ENCODE measurements around the gene LTBP4.
"Not testable (repeated sequence)": the region's sequence is repeated elsewhere in the genome, so short reads cannot be mapped to it uniquely, and the experiment has no call there.

LTBP4 gene, protein sequence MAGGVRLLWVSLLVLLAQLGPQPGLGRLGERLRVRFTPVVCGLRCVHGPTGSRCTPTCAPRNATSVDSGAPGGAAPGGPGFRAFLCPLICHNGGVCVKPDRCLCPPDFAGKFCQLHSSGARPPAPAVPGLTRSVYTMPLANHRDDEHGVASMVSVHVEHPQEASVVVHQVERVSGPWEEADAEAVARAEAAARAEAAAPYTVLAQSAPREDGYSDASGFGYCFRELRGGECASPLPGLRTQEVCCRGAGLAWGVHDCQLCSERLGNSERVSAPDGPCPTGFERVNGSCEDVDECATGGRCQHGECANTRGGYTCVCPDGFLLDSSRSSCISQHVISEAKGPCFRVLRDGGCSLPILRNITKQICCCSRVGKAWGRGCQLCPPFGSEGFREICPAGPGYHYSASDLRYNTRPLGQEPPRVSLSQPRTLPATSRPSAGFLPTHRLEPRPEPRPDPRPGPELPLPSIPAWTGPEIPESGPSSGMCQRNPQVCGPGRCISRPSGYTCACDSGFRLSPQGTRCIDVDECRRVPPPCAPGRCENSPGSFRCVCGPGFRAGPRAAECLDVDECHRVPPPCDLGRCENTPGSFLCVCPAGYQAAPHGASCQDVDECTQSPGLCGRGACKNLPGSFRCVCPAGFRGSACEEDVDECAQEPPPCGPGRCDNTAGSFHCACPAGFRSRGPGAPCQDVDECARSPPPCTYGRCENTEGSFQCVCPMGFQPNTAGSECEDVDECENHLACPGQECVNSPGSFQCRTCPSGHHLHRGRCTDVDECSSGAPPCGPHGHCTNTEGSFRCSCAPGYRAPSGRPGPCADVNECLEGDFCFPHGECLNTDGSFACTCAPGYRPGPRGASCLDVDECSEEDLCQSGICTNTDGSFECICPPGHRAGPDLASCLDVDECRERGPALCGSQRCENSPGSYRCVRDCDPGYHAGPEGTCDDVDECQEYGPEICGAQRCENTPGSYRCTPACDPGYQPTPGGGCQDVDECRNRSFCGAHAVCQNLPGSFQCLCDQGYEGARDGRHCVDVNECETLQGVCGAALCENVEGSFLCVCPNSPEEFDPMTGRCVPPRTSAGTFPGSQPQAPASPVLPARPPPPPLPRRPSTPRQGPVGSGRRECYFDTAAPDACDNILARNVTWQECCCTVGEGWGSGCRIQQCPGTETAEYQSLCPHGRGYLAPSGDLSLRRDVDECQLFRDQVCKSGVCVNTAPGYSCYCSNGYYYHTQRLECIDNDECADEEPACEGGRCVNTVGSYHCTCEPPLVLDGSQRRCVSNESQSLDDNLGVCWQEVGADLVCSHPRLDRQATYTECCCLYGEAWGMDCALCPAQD (N-terminal part only)

DNA sequence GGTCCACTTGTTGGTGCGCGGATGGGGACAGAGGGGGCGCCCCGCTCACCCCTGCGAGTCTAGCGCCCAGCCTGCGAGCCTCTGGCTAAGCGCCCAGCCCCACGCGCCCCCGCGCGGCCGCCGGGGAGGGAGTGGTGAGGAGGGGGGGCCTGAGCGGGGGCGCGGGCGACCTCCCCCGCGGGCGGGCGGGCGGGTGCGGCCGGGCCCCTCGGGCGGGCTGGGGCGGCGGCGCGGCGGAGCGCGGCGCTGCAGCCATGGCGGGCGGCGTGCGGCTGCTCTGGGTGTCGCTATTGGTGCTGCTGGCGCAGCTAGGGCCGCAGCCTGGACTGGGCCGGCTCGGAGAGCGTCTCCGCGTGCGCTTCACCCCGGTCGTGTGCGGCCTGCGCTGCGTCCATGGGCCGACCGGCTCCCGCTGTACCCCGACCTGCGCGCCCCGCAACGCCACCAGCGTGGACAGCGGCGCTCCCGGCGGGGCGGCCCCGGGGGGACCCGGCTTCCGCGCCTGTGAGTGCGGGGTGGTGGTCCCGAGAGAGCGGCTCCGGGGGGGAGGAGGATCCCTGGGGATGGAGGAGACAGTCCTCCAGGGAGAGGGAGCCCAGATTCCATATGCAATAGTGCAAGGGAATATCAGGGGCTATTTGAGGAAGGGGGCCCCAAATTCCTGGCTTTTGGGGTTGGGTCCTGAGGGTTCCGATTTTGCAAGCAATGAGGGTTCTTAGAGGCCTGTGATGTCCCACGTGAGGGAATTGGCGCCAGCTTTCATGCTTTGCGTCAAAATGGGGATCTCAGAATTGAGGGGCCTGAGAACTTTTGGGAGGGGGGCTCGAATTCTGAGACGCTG is at the start of gene LTBP4:
TSS of gene LTBP4 (plus strand) at position 236 of the 841 bp plus-strand sequence. CDS start at position 255, 19 bp downstream.
- DNase-seq: no peak

DNA sequence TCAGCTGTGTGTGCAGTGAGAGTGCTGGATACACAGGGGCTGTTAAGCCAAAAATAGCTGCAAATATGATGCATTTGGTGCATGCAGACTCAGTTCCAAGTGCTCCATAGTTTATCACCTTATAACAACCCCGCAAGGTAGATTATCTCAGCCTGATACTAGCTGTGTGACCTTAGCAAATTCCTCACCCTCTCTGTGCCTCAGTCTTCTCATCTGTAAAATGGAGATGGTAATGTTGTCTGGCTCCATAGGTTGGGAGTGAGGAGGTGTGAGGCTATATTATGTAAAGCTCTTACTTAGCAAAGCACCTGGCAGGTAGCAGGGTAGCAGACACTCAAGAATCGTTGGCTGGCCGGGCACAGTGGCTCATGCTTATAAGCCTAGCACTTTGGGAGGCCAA is 48.3 kb upstream of the LTBP4 start:
- DNase-seq: no peak

DNA sequence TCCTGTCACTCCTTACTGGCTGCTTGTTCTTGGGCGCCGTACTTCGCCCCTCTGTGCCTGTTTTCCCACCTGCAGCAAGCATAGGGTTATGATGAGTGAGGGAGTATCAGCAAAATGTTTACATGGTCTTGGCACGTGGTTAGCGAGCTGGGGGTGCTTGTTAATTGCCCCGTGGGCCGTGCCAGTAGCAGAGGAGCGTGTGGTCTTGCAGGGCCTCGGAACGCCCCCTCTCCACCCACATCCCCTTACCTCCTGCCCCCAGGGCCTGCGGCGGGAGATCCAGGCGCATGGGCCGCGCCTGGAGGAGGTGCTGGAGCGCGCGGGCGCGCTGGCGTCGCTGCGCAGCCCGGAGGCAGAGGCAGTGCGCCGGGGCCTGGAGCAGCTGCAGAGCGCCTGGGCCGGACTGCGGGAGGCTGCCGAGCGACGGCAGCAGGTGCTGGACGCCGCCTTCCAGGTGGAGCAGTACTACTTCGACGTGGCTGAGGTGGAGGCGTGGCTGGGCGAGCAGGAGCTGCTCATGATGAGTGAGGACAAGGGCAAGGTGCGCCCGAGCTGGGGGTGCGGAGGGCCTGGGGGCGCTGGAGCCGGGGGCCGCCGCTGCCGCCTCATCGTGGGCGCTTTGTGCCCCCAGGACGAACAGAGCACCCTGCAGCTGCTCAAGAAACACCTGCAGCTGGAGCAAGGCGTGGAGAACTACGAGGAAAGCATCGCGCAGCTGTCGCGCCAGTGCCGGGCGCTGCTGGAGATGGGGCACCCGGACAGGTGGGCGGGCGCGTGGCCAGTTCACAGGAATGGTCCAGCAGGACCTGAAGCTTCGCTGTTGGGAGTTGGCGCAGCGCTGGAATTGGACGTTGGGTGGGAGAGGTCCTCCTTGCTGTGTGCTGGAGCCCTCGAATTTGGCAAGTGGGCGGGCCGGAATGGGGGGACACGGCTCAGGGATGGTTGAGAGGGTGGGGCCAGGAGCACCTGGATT is 47.0 kb upstream of the LTBP4 start:
- DNase-seq: no peak

DNA sequence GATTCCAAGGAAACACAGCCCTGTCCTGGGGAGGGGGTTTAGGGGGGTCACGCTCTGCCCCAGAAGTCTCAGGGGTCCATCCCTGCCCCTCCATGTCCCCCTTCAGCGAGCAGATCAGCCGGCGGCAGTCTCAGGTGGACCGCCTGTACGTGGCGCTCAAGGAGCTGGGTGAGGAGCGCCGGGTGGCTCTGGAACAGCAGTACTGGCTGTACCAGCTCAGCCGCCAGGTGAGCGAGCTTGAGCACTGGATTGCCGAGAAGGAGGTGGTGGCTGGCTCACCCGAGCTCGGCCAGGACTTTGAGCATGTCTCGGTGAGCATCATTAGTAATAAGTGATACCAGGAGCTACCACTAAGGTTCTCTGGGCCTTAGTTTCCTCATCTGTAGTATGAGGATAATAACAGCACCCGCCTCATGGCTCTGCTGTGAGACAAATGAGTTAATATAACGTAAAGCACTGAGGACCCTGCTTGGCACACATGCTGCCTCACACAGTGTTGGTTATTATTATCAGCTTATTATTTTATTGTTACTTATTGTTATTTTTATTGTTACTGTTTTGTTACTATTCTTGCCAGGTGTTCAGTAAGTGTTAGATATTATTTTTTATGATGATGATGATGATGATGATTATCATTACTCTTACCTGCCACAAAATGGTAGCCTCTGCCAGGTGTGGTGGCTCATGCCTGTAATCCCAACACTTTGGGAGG is 45.0 kb upstream of the LTBP4 start:
- DNase-seq: no peak

DNA sequence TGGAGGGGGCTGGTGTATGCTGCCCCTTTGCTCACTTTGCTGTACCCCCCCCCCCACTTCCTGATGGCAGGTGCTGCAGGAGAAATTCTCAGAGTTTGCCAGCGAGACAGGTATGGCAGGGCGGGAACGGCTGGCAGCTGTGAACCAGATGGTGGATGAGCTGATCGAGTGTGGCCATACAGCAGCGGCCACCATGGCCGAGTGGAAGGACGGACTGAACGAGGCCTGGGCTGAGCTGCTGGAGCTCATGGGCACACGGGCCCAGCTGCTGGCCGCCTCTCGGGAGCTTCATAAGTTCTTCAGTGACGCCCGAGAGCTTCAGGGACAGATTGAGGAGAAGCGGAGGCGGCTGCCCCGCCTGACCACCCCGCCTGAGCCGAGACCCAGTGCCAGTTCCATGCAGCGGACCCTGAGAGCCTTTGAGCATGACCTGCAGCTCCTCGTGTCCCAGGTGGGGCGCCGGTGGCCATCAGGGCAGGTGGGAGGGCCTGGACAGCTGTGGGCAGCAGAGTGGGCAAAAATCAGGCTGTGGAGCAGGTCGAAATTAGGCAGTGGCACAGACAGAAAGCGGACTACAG is 44.1 kb upstream of the LTBP4 start:
- DNase-seq: no peak

DNA sequence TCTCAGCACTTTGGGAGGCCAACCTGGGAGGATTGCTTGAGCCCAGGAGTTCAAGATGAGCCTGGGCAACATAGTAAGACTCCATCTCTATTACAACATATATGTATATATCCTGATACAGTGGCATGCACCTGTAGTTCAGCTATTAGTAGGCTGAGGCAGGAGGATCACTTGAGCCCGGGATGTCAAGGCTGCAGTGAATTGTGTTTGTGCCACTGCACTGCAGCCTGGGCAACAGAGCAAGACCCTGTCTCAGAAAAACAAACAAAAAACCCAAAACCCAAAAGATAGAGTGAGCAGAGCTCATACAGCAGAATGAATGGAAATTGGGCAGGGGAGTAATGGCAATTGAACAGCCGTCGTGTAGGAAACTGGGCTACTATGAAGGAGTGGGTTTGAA is 41.8 kb upstream of the LTBP4 start:
- no peak for DNase-seq

DNA sequence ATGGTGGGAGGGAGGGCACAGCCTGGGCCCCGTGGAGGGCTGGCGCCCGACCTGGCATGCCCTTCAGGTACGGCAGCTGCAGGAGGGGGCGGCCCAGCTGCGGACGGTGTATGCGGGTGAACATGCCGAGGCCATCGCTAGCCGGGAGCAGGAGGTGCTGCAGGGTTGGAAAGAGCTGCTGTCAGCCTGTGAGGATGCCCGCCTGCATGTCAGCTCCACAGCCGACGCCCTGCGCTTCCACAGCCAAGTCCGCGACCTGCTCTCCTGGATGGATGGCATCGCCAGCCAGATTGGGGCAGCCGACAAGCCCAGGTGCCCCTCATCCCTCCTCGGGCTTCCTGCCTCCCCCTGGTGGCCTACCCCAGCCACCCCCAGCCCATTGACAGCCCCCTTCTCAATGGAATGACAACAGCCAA is 41.1 kb upstream of the LTBP4 start:
- DNase-seq: no peak

DNA sequence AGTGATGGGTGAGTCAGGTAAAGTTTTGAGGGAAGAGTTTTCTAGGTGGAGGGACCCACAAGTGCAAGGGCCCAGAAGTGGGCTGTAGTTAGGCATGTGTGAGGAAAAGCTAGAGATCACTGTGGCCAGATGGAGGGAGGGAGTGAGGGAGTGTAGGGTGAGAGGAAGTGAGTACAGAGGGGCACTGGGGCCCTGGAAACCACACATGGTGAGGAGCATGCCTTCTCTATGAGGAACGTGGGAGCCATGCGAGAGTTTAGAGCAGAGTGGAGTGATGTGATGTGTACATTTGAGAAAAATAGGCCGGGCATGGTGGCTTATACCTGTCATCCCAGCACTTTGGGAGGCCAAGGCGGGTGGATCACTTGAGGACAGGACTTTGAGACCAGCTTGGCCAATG is 39.2 kb upstream of the LTBP4 start:
- no peak for DNase-seq

DNA sequence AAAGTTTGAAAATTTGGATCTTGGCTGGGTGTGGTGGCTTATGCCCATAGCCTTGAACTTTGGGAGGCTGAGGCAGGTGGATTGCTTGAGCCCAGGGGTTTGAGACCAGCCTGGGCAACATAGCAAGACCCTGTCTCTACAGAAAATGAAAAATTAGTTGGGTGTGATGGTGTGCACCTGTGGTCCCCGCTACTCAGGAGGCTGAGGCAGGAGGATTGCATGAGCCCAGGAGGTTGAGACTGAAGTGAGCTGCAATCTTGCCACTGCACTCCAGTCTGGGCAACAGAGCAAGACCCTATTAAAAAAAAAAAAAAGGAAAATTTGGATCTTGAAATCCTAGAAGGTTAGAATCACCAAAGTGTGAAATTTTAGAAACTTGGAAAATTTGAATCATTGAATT is 36.6 kb upstream of the LTBP4 start:
- DNase-seq: not testable (repeated sequence)

DNA sequence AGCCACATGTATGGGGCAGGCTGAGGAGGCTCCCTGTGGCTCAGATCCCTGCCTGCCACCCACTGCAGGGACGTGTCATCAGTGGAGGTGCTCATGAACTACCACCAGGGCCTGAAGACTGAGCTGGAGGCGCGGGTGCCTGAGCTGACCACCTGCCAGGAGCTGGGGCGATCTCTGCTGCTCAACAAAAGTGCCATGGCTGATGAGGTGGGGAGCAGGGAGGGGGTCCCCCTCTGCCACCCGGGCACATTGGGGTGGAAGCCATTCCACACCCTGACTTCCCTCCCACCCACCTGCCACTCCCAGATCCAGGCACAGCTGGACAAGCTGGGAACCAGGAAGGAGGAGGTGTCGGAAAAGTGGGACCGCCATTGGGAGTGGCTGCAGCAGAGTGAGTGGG is 35.8 kb upstream of the LTBP4 start:
- DNase-seq: no peak

DNA sequence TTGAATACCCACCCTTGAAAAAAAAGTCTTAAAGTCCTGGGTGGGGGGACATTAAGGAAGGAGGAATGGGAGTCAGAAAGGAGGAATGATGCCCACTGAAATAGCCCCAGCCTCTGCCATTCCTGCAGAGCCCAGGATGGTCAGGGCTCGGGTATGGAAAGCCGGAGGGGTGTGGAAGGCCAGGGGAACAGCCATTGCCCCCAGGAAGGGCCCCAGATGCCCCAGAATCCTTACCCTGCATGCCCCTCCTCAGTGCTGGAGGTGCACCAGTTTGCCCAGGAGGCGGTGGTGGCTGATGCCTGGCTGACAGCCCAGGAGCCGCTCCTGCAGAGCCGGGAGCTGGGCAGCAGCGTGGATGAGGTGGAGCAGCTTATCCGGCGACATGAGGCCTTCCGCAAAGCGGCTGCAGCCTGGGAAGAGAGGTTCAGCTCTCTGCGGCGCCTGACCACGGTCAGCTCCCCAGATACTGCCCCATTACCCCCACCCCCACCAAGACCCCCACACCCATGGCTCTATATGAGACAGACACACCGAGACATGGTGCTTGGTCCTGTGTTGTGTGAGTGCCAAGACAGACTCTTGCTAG is 35.2 kb upstream of the LTBP4 start:
- DNase-seq: no peak

DNA sequence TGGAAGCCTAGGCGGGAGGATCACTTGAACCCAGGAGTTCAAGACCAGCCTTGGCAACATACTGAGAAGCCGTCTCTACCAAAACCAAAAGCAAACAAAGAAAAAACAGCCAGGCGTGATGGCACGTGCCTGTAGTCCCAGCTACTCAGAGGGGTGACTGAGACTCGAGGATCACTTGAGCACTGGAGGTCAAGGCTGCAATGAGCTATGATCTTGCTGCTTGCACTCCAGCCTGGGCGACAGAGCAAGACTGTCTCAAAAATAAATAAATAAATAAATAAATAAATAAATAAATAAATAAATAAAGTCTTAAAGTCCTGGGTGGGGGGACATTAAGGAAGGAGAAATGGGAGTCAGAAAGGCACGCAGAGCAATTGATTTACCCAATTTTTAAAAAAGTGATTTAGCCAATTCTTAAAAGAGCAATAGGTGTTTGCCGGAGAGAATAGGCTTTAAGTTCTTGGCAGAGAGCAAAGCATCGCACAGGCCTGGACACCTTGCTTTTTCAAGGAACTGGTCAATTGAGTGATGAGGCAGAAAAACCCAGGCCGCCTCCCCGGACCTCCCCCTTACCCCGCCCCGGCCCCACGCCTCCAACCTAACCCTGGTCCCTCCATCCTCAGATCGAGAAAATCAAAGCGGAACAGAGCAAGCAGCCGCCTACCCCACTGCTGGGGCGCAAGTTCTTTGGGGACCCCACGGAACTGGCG is 34.0 kb upstream of the LTBP4 start:
- DNase-seq: no peak

DNA sequence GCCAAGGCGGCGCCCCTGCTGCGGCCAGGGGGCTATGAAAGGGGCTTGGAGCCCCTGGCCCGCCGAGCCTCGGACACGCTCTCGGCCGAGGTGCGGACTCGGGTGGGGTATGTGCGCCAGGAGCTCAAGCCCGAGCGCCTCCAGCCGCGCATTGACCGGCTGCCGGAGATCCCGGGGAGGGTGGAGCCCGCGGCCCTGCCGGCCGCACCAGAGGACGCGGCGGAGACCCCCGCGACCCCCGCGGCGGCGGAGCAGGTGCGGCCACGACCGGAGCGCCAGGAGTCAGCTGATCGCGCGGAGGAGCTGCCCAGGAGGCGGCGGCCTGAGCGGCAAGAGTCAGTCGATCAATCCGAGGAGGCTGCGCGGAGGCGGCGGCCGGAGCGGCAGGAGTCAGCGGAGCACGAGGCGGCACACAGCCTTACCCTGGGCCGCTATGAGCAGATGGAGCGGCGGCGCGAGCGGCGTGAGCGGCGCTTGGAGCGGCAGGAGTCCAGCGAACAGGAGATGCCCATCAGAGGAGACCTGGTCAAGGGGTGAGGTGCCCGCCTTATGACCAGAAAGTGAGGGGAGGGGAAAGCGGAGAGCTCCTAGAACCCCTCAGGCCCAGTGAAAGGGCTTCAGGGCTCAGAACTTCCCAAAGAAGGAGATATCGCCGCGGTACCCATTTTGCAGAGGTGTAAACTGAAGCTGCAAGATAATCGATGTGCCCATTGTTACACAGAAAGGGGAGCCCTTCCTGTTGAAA is 33.2 kb upstream of the LTBP4 start:
- DNase-seq: no peak

DNA sequence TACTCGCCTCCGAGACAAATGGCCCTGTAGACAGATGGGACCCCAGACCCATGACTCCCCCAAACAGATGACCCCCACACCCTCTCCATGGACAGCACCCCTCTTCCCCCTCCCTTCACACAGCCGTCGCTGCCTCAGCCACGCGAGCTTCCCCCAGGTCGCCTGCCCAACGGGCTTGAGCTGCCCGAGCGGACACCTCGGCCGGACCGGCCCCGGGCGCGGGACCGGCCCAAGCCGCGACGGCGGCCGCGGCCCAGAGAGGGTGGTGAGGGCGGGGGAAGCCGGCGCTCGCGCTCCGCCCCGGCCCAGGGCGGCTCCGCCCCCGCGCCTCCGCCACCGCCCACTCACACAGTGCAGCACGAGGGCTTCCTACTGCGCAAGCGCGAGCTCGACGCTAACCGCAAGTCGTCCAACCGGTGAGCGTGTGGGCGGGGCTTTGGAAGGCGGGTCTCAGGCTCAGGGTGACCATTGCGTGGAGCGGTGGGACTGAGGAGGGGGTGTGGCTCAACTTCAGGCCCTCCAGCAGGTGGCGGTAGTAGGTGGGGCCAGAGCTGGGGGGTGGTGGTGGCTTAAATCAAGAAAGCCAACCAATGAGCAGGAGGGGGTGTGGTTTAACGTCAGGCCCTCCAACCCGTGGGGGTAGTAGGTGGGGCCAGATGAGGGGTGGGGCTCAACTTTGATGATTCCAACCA is 30.7 kb upstream of the LTBP4 start:
- peak; percentile 80 to 90 (median 86) for DNase-seq

DNA sequence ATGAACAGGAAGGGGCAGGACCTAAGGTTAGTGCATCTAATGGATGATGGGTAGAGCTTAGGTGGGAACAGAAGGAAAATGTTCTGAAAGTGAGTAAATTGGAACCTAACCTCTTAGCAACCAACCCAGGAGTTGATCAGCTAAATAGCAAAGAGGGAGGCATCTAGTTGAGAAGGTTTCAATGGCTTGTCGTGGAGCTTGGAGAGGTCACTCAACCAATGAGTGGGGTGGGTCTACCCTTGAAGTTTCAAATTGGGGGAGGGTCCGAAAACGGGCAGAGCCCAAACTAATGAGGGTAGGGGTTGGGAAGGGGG is 30.2 kb upstream of the LTBP4 start:
- DNase-seq: no peak

DNA sequence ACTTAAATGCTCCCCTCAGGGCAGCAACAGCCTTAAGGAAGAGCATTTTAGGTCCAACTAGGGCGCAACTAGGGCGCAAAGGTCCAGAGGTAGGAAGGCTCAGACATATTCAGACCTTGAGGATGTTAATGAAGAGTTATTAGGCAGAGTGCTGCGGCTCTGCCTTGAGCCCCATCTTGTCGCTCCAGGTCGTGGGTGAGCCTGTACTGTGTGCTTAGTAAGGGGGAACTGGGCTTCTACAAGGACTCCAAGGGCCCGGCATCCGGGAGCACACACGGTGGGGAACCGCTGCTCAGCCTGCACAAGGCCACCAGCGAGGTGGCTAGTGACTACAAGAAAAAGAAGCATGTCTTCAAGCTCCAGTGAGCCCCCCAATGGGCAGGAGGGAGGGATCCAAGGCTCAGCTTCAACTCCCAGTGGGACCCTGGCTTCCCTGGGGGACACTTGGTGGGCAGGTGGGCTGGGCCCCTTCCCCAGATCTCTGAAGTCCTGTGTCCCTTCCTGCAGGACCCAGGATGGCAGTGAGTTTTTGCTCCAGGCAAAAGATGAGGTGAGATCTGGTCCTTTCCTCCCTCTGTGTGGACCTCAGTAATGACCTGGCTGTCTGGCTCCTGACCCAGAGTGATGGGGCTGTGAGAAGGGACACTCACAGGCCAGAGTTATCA is 29.2 kb upstream of the LTBP4 start:
- DNase-seq: no peak

DNA sequence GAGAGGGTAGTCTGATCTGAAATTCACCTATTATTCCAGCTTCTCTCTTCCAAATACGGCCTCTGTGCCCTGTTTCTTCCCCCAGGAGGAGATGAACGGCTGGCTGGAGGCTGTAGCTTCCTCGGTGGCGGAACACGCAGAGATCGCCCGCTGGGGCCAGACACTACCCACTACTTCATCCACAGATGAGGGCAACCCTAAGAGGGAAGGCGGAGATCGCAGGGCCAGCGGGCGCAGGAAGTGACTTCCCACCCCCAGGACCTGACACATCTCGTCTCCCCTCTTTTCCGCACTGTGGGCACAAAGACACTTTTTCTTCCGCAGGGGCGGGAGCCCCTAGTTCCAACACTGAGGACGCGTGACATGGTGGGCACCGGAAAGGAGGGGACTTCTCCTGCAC is 25.8 kb upstream of the LTBP4 start:
- no peak for DNase-seq

Data from activated CD4-positive, CD25-positive, alpha-beta regulatory T cell (primary cell).